Measurements from ENCODE around the gene CPVL. TPM values are rescaled to one million over a fixed set of nuclear protein-coding genes. Genes with fewer than 3 reads are reported as not detected.
A peak's percentile ranks its signal among the peaks of the same experiment; 100 is the strongest.

Gene CPVL
- polyA plus RNA-seq, 2 of the 4 experiments (the other 2 are of a cell fraction) = 0.05 TPM; not detected in 1

DNA sequence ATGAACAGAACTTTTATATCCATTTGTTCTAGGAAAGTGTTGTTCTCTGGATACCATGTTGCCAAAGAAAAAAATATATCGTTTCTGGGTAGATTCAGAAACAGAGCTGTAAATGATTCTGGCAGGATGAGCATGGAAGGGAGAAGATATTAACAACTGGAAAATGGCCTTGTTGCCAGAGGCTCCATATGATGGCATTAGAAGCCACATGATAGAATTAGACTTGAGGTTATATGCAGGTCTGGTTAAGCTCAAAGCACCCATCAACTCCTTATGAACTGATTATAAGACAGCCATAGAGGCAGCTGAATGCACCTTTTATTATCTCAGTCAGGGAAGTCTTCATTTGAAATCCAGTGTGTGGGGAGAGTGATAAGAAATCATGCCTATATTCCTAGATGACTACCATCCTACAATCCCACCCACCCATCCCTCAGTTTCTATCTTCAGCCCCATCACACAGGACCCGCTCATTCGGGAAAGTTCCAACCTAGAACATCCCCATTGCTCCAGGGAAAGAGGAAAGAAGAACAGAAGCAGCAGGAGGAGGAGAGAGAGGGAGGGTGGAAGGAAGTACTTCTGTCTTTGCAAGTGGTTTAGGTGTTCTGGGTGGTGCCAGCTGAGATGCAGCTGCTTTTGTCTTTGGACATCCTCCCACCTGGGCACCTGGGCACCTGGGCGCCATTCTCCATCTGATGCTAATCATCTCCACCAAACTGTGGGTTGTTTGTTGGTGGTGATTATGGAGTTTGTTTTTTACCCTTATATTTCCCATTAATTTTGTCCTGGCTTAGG, 162.7 kb downstream of the CPVL start:
- Histone ChIP-seq H3K4me2 (no peak overlapping the region), H3K9me3 (no peaks in the 10 kb centered on the region), H3K4me3 (no peak overlapping the region), H3K4me1 (no peaks in the 10 kb centered on the region), H3K27ac (peak overlapping the region in 1 of 2 experiments; percentile 55; a peak in 1 of 6 replicates)
- ChIA-PET CTCF (interaction anchor here (0.6 to 1.4 kb wide), 2 partner anchors 61 to 980 kb away, joined by 3 to 6 read pairs; no protein-coding TSS in a partner anchor), POLR2A (no interaction called here)
- WGBS (ENCODE audit: missing lambda C conversion rate) = 56% methylated on average over 4 of the region's 4 CpGs
- DNase-seq (ENCODE audit: low read depth in 1 of 2, low spot score in 1 of 2) (no peak), FAIRE-seq (no peak), ATAC-seq (no peak)
- TF ChIP-seq TP53 (CRISPR knock-in tag; IDR thresholded peaks at IDR 0.05) = no peak
- no peak for TF ChIP-seq ZNF302 (CRISPR knock-in tag; IDR thresholded peaks at IDR 0.05)
- TF ChIP-seq HDAC2 (IDR thresholded peaks at IDR 0.05) = no peak
- no peak for TF ChIP-seq RAD21 (conservative IDR thresholded peaks at IDR 0.05 in 1 of 2, IDR thresholded peaks at IDR 0.05 in 1 of 2)
- no peak for TF ChIP-seq POLR2AphosphoS2 (conservative IDR thresholded peaks at IDR 0.05; ENCODE audit: low read length)
- TF ChIP-seq, protein P1, sequence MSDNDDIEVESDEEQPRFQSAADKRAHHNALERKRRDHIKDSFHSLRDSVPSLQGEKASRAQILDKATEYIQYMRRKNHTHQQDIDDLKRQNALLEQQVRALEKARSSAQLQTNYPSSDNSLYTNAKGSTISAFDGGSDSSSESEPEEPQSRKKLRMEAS (IDR thresholded peaks at IDR 0.05) = no peak
- TF ChIP-seq, protein P2, sequence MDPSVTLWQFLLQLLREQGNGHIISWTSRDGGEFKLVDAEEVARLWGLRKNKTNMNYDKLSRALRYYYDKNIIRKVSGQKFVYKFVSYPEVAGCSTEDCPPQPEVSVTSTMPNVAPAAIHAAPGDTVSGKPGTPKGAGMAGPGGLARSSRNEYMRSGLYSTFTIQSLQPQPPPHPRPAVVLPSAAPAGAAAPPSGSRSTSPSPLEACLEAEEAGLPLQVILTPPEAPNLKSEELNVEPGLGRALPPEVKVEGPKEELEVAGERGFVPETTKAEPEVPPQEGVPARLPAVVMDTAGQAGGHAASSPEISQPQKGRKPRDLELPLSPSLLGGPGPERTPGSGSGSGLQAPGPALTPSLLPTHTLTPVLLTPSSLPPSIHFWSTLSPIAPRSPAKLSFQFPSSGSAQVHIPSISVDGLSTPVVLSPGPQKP (IDR thresholded peaks at IDR 0.05; ENCODE audit: low read depth, low read length) = no peak
- no peak for TF ChIP-seq EP300 (IDR thresholded peaks at IDR 0.05)
- no peak for TF ChIP-seq JUN (IDR thresholded peaks at IDR 0.05)
- TF ChIP-seq CBX8 (IDR thresholded peaks at IDR 0.05) = no peak
- no peak for TF ChIP-seq RNF2 (IDR thresholded peaks at IDR 0.05; ENCODE audit: borderline replicate concordance, low read depth)
- no peak for TF ChIP-seq FOSB (CRISPR knock-in tag; IDR thresholded peaks at IDR 0.05)
- no peak for TF ChIP-seq ESRRA (IDR thresholded peaks at IDR 0.05; ENCODE audit: borderline replicate concordance, low read length)
- TF ChIP-seq TFCP2L1 (CRISPR knock-in tag; IDR thresholded peaks at IDR 0.05) = no peak
- TF ChIP-seq REST (IDR thresholded peaks at IDR 0.05) = no peak
- TF ChIP-seq KDM1A (IDR thresholded peaks at IDR 0.05; ENCODE audit: low read depth) = no peak
- TF ChIP-seq CEBPB (IDR thresholded peaks at IDR 0.05) = no peak

DNA sequence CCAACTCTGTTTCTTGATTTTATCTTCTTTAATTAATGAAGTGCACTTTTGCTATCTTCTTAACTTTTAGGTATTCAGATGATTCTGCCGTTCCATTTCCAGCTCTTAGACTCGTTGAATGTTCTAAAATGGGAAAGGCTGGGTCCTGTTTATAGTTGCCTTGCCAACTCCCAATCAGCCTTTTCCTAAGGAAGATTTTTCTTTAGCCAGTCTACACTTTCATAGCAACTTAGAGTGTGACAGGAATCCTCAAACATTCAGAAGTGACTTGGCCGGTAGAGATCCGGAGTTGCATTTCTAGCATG, 165.2 kb downstream of the CPVL start:
- Histone ChIP-seq H3K27ac (no peak overlapping the region), H3K4me2 (no peak overlapping the region), H3K9me3 (0 out of 3 replicates have a peak, but pooled peaks cover 2% of the 10 kb centered on the region), H3K4me3 (no peak overlapping the region), H3K4me1 (no peaks in the 10 kb centered on the region)
- ChIA-PET CTCF (interaction anchor here (1.2 to 3.1 kb wide), 3 partner anchors 10 to 428 kb away, joined by 4 to 8 read pairs (median 5); no protein-coding TSS in a partner anchor), POLR2A (no interaction called here)
- 62% methylated on average over 4 of the region's 4 CpGs for WGBS (ENCODE audit: missing lambda C conversion rate)
- DNase-seq (ENCODE audit: low read depth in 1 of 2, low spot score in 1 of 2) = no peak
- no peak for FAIRE-seq
- no peak for TF ChIP-seq HOXB5 (CRISPR knock-in tag; IDR thresholded peaks at IDR 0.05)
- no peak for TF ChIP-seq BHLHE40 (IDR thresholded peaks at IDR 0.05; ENCODE audit: low read depth, low read length)
- TF ChIP-seq CBX2 (IDR thresholded peaks at IDR 0.05; ENCODE audit: borderline replicate concordance, low read depth) = no peak
- TF ChIP-seq NPAS2 (CRISPR knock-in tag; IDR thresholded peaks at IDR 0.05; ENCODE audit: borderline replicate concordance) = no peak
- TF ChIP-seq, protein P3, sequence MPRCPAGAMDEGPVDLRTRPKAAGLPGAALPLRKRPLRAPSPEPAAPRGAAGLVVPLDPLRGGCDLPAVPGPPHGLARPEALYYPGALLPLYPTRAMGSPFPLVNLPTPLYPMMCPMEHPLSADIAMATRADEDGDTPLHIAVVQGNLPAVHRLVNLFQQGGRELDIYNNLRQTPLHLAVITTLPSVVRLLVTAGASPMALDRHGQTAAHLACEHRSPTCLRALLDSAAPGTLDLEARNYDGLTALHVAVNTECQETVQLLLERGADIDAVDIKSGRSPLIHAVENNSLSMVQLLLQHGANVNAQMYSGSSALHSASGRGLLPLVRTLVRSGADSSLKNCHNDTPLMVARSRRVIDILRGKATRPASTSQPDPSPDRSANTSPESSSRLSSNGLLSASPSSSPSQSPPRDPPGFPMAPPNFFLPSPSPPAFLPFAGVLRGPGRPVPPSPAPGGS (IDR thresholded peaks at IDR 0.05) = no peak
- TF ChIP-seq JUN (IDR thresholded peaks at IDR 0.05) = no peak
- no peak for TF ChIP-seq SREBF2 (IDR thresholded peaks at IDR 0.05)
- ATAC-seq = no peak

Measured in A549 (cell line).